Measurements from ENCODE around the gene CYRIA.

- no peak for TF ChIP-seq POLR2A (IDR thresholded peaks at IDR 0.05; ENCODE audit: low read depth, low read length)
- no peak for TF ChIP-seq PAX5 (IDR thresholded peaks at IDR 0.05; ENCODE audit: insufficient read depth, low read length, severe bottlenecking)
- no peak for TF ChIP-seq TAF1 (IDR thresholded peaks at IDR 0.05; ENCODE audit: low read depth, low read length)
- TF ChIP-seq POLR2AphosphoS5 (IDR thresholded peaks at IDR 0.05; ENCODE audit: low read depth, low read length): no peak
These were observed 40.4 kb downstream of the CYRIA start for GRCh38 chr2:16625201-16625729.

All from GM12891 (cell line).